Activated naive CD4-positive, alpha-beta T cell treated with anti-CD3 and anti-CD28 coated beads, Interleukin-2, amount 50 U/mL, for 16 hours (primary cell): ENCODE results near the gene GRID2.
"Not testable (repeated sequence)": the region's sequence is repeated elsewhere in the genome, so short reads cannot be mapped to it uniquely, and the experiment has no call there.

Experiments
- DNase-seq: peaks from one replicate; pipeline ENCODE4 v3.0.0-alpha.2; 2020

GRID2 gene

GRCh38 chr4:93221771-93222170 is 918.0 kb downstream of the GRID2 start:
- no peak for DNase-seq

DNA sequence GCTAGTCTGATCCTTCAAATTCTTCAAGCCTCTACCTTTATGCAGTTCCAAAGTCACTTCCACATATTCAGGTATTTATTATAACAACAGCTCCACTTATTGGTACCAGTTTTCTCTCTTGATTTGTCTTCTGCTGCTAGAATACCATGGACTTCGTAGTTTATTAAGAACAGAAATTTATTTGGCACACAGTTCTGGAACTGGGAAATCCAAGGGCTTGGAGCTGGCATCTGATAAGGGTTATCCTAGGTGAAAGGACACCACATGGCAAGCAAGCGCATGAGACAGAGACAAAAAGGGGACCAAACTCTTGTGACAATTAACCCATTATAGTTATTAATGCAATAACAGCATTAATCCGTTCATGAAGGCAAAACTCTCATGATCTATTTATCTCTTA is 924.3 kb downstream of the GRID2 start:
- DNase-seq: no peak

DNA sequence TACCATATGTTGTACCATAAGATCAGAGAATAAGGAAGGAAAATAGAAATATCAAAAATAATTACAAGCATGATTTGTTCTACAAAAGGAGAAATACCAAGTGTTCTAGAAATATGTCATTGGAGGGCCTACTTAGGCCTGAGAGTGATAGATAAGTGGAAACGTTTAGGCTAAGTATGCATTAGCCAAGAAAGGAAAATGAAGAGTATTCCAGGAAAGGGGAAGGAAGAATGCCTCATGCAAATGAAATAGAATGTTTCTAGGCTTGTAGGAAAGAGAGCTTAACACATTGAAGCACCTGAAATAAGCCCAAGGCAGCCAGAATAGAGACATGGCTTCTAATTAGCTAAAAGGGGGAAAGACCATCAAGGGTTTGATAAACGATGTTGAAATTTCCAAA is 929.1 kb downstream of the GRID2 start:
- no peak for DNase-seq

DNA sequence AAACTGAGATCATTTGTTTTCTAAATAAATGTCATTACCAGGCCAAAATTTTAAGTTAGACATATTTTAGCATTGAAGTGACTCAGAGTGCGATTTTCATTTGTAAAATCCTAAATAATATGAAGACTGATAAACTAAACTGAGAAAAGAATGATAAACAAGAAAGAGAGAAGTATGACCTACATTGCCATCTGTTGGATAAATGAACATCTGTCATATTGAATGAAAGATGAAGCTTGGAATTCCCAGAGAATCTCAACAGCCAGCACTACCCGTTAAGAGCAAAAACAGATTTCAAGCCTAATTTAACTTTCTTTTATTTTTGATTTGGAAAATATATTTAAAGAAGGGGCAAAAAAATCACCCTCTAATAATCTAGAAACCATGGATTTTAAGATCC is 933.8 kb downstream of the GRID2 start:
- DNase-seq: no peak

DNA sequence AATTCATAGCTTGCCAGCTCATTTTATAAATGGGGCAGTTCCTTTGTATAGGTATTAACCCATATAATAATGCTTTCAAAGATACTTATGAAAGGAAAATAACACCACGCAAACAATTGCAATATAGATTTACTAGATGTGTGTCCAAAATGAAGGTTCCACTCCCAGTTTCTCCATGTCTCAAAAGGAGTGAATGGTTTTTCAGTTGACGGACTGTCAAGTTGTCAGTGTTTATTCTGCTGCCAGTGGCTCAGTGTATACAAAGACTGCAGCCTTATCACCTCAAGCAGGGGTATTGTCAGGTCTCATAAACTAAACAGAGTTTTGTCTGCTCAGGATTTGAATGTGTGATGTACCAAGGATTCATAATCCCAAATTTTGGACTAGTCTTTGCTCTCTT is 939.5 kb downstream of the GRID2 start:
- no peak for DNase-seq

GRCh38 chr4:93261207-93261606 is 957.4 kb downstream of the GRID2 start:
- no peak for DNase-seq

- no peak for DNase-seq
These were observed 959.4 kb downstream of the GRID2 start for GRCh38 chr4:93263166-93263565.

- DNase-seq: no peak
These were observed 964.0 kb downstream of the GRID2 start for GRCh38 chr4:93267747-93268146.

GRCh38 chr4:93285346-93285745 is 981.6 kb downstream of the GRID2 start:
- no peak for DNase-seq

- DNase-seq: no peak
These were observed 985.5 kb downstream of the GRID2 start for GRCh38 chr4:93289241-93289640.

- no peak for DNase-seq
These were observed 986.1 kb downstream of the GRID2 start for GRCh38 chr4:93289831-93290230.

GRCh38 chr4:93299118-93299517 is 995.4 kb downstream of the GRID2 start:
- DNase-seq: no peak

DNA sequence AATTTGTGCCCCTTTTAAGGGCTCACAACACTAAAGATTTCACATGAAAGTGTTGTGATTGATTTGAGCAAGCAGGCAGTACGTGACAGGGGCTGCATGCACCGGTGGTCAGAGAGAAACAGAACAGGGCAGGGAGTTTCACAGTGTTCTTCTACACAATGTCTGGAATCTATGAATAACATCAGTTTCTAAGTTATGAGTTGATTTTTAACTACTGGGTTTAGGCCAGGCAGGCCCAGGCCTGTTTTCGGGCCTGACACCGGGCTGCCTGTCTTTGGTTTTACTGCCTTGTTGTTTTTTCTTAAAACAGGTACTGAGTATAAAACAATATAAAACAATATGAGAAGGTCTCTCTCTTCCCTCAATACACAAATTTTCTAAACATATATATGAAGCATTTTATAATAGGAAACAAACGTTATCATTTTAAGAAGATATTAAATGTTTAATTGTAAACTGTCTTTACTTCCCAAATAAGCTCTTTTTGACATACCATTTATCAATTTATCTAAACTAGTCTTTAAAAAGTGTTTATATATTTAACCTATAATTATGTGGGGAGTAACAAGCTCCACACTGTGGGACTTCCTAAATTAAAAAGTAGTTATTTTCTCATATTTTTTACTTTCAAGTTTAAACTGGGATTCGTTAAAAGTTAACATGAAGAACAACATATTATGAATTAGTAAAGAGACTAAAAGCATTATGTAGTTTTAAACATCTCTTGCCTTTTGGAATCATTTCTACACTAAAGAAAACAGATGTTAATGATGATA is 997.2 kb downstream of the GRID2 start:
- not testable (repeated sequence) for DNase-seq

- no peak for DNase-seq
These were observed 998.5 kb downstream of the GRID2 start for GRCh38 chr4:93302310-93302709.

- DNase-seq: no peak
These were observed 999.7 kb downstream of the GRID2 start for GRCh38 chr4:93303440-93303839.

GRCh38 chr4:93312299-93312698 is 1008.5 kb downstream of the GRID2 start:
- DNase-seq: no peak

- DNase-seq: no peak
These were observed 1009.4 kb downstream of the GRID2 start for GRCh38 chr4:93313197-93313596.

GRCh38 chr4:93317057-93317456 is 1013.3 kb downstream of the GRID2 start:
- no peak for DNase-seq

GRCh38 chr4:93317561-93317960 is 1013.8 kb downstream of the GRID2 start:
- DNase-seq: no peak

GRCh38 chr4:93319041-93319440 is 1015.3 kb downstream of the GRID2 start:
- no peak for DNase-seq

- no peak for DNase-seq
These were observed 1016.6 kb downstream of the GRID2 start for GRCh38 chr4:93320356-93320755.

DNA sequence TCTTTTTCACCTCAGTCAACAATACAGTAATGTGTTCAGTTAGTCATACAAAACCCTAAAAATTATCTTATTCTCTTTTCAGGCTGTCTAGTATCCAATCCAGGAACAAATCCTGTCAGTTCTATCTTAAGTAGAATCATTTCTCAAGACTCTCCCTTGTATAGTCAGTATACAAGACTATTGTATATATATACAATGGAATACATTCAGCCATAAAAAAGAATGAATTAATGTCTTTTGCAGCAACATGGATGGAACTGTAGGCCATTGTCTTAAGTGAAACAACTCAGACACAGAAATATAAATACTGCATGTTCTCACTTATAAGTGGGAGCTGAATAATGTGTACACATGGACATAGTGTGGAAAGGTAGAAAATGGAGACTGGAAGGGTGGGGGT is 1023.6 kb downstream of the GRID2 start:
- no peak for DNase-seq

DNA sequence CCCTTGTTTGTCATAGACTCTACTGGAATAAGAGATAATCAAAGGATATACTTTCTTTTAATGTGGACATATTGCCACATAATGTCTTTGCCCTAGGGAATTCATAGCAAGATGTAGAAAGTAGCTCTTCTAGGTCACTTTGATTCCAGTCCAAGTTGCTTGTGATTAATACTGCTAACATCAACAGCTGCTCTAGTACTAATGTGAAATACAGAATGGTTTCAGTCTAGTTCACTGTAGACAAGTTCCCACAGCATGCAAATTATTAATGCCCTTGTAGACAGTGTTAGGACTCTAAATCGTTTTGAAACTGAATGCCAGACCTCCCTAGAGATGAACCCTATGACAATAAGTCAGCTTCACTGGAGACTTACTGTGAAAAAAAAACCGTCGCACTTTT is 1030.2 kb downstream of the GRID2 start:
- no peak for DNase-seq

GRCh38 chr4:93337196-93337595 is 1033.4 kb downstream of the GRID2 start:
- no peak for DNase-seq

DNA sequence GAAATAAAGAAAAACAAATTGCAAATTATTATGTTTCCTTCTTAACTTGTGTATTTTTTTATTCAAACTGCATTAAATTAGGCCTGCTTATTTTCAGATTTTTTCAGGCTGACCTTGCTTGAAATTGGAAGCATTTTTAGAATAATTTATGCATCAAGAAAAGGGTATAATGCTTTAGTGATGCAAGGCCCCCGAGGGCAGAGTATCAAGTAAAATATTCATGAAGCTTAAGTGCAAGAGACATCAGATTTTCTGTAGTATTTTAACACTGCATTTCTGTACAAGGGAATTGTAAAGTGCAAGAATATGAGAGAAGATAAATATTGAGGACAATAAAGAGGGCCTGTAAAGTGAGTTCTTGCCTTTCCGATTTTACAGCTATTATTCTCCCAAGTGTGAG is 1039.0 kb downstream of the GRID2 start:
- DNase-seq: no peak
